ENCODE data around the gene GPRC5B.
A peak's percentile ranks its signal among the peaks of the same experiment; 100 is the strongest.

Gene GPRC5B

GRCh38 chr16:19896951-19897350 lies 12.3 kb upstream of the GPRC5B start:
- DNase-seq = no peak

GRCh38 chr16:19894586-19894985 lies 9.9 kb upstream of the GPRC5B start:
- no peak for DNase-seq

DNA sequence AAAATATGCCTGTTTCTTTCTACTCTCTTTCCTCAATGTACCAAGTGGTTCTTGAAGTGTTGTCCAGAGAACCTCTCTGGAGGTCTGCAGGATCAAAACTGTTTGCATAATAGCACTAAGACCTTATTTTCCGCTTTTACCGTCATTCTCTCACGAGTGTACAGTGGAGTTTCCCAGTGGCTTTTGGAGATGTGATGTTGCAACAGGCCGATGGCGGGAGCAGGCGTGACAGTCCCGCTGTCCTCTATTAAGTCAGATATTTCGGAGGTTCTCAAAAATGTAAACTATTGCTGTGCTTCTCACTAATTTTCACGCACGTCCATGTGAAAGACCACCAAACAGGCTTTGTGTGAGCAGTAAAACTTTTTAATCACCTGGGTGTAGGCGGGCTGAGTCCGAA lies 8.3 kb upstream of the GPRC5B start:
- DNase-seq = no peak

DNA sequence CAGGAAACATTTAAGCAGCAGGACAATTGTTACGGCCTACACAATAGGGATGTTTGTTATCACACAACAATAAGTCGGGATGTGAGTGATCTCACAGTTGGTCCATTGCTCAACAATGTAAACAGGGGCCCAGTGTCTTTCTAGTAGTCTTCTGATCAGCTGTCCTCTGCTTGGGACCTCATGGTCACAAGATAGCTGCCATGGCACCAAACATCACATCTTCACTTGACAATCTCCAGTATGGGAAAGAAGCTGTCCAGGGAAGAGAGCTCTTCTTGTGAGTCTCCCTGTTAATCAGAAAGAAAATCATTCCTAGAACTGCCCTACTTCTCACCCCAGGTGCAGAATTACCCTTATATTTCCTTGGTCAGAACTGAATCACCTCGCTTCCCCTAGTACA lies 6.3 kb upstream of the GPRC5B start:
- no peak for DNase-seq

GRCh38 chr16:19888834-19889233 lies 4.2 kb upstream of the GPRC5B start:
- no peak for DNase-seq

DNA sequence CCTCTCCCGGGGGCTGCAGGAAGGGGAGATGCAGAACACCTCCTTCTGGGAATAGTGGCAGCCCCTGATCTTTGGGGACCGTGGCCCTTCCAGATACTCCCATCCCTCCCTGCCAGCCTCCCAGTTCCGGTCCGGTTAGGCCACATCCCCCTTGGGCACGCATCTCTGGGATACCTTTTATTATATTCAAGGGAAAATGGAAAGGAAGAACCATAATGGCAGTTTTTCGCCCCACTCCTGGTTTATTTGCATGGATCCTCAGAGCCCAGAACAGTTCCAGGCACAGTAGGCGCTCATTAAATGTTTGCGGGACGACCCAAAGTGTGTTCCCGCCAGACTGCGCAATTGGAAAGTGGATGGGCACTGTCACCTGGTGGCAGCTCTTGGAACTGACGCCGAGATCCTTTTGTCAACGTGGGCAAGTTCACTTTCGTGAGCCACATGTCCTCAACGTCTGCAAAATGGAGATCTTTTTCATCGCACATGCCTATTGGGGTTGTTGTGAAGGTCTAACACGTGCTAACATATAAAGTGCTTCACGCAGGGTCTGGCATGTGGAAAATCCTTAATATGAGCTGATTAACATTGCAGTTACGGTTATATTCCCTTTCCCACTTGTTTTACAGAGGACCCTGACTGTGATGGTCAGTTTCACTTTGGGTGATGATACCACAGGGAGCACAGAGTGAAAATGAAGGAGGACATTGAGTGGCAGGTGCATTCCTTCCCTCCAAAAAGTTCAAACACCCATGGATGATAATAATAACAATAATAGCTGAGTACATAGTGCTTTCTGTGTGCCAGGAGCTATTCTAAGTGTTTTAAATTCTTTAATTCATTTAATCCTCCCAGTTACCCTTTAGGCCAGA lies 1.7 kb upstream of the GPRC5B start:
- peak; percentile 71 for DNase-seq

- DNase-seq = no peak
Observed at GRCh38 chr16:19885451-19886072, 914 bp upstream of the GPRC5B start.

DNA sequence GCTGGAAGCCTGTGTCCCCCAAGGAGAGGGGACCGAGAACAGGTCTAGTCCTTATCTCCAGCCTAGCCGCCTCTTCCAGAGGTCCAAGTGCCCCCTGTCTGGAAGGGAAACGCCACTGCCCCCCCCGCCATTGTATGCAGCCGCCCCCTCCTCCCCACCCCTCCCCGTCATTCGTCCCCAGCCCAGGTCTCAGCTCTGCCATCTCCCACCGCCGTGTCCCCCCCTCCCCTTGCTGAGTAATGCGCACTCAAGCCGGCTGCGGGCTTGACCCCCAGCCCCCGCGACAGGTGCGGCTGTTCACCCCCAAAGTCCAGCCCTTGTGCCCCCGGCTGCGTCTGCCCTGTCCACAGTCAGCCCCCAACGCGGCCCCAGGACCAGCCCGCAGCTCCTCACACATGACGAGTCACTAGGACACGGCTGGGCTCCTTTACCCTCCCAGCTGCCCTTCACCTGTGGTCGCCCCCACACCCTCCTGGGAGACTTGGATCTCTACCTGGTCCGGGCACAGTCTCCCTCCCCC lies 622 bp downstream of the GPRC5B start:
- no peak for DNase-seq

- no peak for DNase-seq
Observed at GRCh38 chr16:19883296-19883965, 1.2 kb downstream of the GPRC5B start.

DNA sequence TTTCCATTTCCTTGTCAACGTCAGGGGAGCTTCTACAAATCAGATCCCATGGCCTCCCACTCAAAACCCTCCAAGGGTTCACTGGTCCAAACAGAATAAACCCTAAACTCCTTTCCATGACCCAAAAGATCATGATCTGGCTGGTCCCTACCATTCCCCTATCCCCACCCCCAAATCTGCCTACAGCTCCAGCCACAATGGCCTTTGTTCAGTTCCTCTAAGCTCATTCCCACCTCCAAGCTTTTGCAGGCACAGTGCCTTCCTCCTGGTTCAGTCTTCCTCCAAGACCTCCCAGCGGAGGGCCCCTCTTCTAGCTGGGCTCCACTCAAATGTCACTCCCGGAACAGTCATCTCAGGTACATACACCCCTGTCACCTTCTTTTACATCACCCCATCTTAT lies 2.0 kb downstream of the GPRC5B start:
- DNase-seq = no peak

DNA sequence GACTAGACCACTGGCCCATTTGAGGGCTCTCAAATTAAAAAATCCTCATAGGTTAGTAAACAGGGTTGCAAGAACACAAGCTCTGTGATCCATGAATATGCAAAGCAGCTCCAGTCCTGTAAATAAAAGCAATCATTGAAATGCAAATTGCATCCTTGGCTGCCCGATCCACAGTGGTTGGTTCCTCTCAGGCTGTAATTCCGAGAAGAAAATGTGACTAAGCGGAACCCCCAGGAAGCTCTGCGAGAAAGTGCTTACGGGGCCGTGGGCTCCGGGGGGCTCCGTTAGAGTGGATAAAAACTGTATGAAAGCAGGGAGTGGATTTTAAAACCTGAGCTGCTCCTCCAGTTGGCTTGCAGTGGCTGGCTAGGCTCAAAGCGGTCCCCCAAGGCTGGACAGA lies 2.5 kb downstream of the GPRC5B start:
- DNase-seq = no peak

GRCh38 chr16:19881783-19882182 lies 2.9 kb downstream of the GPRC5B start:
- DNase-seq = no peak

- no peak for DNase-seq
Observed at GRCh38 chr16:19881028-19881427, 3.6 kb downstream of the GPRC5B start.

DNA sequence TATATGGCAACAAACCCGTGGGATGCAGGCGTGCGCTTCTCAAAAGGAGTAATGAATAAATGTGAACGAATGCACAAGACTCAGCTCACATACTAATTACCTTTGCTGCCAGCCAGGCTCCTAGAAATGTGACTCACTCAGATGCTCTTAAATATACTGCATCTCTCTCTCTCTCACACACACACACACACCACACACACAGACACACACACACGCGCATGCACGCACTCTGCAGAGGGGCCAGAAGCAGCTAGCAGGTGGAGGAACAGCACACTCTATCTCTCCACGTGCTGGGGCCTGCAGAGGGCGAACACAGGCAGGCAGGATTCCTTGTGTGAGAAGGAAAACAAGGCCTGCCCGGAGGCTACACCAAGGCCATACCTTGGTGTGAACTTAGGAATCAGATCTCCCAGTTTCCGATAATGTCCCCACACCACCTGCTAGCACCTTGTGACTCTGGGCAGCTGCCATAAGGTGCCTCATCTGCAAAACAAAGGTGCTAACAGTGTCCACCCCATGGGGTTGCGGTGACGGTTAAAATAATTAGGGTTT lies 5.3 kb downstream of the GPRC5B start:
- DNase-seq = no peak

DNA sequence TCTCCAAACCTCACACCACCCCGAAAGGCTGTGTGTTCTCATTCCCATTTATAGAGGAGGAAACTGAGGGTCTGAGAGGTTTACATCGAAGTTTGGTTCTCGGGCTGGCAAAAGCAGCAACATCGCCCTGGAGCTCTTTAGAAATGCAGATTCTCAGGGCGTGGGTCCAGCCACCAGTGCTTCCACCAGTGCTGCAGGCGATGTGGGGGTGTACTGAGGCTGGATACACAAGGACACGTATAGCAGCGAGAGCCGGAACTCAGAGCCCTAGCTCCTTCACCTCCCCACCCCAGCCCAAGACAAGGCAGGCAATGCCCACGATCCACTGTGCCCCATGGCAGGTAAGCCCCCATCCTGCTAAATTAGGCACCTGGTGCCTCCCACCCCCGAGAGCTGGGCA lies 5.9 kb downstream of the GPRC5B start:
- no peak for DNase-seq

- no peak for DNase-seq
Observed at GRCh38 chr16:19876501-19877059, 8.1 kb downstream of the GPRC5B start.

DNA sequence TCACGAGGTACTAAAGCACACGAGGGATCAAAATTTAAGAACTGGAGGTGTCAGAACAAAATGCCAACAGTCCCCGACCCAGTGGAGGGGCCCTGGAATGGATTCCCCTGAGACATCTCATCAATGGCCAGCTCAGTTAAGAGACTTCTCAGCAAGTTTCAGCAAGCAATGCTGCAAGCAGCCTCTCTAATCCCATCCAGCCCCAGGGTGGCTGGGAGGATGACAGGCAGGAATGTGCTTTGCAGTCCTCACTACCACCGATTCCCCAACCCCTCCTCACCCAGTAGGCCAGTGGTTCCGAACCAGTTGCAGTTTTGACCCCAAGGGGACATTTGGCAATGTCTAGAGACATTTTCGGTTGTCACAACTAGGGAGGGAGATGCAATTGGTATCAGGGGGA lies 8.7 kb downstream of the GPRC5B start:
- no peak for DNase-seq

DNA sequence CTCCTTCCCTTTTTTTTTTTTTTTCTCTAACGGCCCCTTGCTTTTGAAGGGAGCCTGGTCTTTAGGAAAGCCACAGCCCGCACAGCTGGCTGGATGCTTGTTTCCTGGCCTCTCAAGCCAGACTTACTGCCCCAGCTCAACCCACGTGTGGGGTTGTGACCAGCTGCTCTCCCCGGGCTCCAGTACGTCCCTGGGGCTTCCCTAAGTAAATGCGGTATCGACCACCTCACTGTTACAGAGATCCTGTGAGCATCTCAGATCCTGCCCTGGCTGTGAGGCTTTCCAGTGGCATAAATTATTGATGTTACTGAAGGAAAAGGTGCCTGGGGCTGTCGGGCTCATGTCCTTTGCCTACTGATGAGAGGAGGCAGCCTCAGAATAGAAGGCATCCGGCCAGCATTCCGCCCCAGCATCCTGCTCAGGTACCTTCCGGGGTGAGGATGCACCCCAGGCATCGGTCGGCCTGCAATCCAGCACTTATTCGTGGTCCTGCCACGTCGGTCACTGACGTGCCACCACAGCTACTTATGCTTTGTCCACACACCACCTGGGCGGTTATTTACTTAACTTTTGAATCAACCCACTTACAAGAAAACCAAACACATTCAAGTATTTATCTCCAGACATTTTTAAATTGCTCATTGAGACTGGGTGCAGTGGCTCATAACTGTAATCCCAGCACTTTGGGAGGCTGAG lies 9.6 kb downstream of the GPRC5B start:
- no peak for DNase-seq

- DNase-seq = no peak
Observed at GRCh38 chr16:19874026-19874425, 10.6 kb downstream of the GPRC5B start.

GRCh38 chr16:19872935-19873334 lies 11.7 kb downstream of the GPRC5B start:
- no peak for DNase-seq

GRCh38 chr16:19872179-19872863 lies 12.3 kb downstream of the GPRC5B start:
- no peak for DNase-seq

DNA sequence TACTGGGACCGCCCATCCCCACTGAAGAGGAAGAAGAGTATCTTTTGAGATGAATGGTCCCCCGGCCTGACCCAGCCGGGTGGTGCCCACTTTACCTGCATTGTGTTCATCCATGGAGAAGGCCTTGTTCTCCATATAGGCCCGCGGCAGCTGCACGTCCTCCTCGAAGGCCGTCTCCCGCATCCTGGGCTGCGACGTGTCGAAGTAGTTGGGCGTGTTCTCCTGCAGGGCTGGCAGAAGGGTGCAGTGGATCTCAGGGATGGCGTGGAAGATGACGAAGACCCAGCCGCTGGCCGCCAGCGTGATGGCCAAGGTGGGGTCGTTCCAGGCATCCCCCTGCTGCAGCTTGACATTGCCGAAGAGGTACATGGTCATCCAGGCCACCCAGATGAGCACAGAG lies 12.9 kb downstream of the GPRC5B start:
- no peak for DNase-seq

Measured in activated gamma-delta T cell treated with Interleukin-2 at 50 U/mL for 16 hours (primary cell).